Right ventricle myocardium inferior (tissue), 1 donor: ENCODE results near the gene UNC5A. TPM values are rescaled to one million over a fixed set of nuclear protein-coding genes. Genes with fewer than 3 reads are reported as not detected.

ENCODE experiments used
- ATAC-seq: fragments of 200-7000 bp; cut with Tn5 transposase; one replicate; pipeline ENCODE4 v1.9.1; 2020; ENCODE audit warnings: mild to moderate bottlenecking, moderate library complexity
- DNase-seq: peaks from one replicate; pipeline ENCODE4 v3.0.0; 2021; ENCODE audit errors: missing footprints
- intact Hi-C: fragments of 100-400 bp; cut with DNase I; formaldehyde crosslinking; loops from one replicate; pipeline ENCODE4 v1.11.0; 2022
- total RNA-seq: library from RNA; stranded (reverse); fragmentation: NEBNext Ultra II Directional; extraction: Animal tissue kit (Norgen Biotek cat#: 25700); gene quantifications from one replicate; pipeline ENCODE4 v1.2.1, GENCODE V29; 2021
- donor health status: DM: no; HTN: yes; CAD: no; lungs with severe emphysema.

UNC5A gene
- total RNA-seq, 1 donor from 2014 or later = 0.08 TPM

DNA sequence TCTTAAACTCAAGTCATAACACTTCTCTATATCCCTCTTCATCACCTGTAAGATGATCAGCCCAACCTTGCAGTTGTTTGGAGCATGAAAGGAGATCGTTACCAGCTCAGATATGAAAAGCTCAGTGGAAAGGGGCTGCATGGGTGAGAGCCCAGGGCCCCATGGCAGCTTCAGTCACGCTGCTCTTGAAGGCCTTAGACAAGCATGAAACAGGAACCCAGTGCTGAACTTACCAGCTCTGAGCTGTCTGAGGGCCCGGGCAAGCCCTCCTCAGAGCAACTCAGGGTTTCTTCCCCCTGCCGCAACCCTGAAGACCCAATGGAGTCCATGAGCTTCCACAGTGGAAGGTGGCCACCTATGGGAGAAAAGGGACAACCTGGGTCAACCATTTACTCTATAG, 85.5 kb downstream of the UNC5A start:
- intact Hi-C loops = no loop called here
- DNase-seq (peak; percentile 64), ATAC-seq (no peak)

- intact Hi-C loops = no loop called here
- ATAC-seq = no peak
- DNase-seq = no peak
Observed at GRCh38 chr5:176897263-176897662, 86.9 kb downstream of the UNC5A start.

DNA sequence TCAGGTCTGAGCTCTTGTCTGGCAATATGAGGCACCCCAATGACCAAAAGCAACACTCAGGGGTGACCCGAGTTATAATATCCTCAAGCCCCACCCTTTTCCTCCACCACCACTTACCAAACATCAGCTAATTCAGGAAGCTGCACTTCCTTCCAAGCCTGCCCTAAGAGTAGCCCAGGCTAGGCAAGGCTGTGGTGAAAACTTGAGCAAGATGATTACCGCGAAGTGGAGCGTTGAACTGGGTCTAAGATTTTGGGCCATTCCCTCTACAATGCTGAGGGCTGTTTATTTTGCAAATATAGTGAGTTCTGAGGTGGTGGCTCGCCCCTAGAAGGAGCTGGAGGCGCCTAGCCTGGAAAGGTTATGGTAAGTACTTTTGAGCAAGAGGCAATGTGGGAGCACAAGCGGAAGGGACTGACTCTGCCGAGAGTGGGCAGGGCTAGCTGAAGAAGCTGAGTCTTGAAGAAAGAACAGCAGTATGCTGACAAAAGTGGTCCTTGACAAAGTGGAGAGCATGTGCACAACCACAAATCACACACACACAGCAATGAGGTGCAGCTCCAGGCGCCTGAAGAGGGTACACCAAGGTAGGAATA, 89.0 kb downstream of the UNC5A start, which contains the start of gene HK3:
Gene HK3, minus strand, starts transcription at position 51 of the 596 bp plus-strand sequence. CDS start 3,187 bp downstream, outside the sequence.
- peak; percentile 60 for DNase-seq
- intact Hi-C loops = no loop called here
- ATAC-seq = peak; percentile 61

DNA sequence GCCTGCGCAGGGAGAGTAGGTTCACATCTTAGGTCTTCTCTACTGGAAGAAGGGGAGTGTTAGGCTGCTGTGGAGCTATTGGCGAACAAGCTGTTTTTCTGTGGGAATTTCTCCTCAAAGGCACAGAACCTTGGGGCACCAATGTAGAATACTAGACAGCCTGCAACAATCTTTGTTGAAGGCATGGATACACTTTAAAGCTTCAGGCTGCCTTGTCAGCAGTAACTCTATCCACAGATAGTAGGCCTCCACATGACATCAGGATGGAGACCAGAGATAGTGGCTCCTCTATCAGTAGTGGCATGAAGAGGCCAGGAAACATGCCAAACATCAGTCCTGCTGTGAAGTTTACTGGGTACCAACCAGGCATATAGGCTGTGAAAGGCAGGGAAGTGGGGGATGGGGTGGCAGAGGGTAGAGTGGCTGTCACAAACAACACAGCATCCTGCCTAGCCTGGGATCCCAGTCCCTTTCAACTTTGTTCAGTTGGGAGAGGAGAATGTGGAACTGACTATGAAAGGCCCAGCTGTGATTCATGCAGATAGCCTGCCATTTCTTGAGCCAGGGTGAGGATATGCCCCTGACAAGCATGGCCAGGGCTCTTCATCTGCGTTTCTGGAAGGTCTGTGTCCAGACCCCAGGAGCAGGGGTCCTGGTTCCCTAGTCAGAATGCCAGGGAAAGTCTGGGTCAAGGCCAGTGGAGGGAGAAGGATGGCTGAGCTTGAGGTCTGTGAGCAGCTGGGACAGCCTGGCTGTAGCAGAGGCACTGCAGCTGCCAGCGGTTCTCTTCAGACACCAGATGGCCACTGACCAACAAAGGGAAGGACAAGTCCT, 89.8 kb downstream of the UNC5A start:
- DNase-seq (no peak), ATAC-seq (no peak)
- intact Hi-C loops = no loop called here

- no peak for ATAC-seq
- intact Hi-C loops = no loop called here
- no peak for DNase-seq
Observed at GRCh38 chr5:176900780-176901204, 90.4 kb downstream of the UNC5A start.

- no peak for ATAC-seq
- intact Hi-C loops = no loop called here
- no peak for DNase-seq
Observed at GRCh38 chr5:176901260-176902101, 91.1 kb downstream of the UNC5A start.

DNA sequence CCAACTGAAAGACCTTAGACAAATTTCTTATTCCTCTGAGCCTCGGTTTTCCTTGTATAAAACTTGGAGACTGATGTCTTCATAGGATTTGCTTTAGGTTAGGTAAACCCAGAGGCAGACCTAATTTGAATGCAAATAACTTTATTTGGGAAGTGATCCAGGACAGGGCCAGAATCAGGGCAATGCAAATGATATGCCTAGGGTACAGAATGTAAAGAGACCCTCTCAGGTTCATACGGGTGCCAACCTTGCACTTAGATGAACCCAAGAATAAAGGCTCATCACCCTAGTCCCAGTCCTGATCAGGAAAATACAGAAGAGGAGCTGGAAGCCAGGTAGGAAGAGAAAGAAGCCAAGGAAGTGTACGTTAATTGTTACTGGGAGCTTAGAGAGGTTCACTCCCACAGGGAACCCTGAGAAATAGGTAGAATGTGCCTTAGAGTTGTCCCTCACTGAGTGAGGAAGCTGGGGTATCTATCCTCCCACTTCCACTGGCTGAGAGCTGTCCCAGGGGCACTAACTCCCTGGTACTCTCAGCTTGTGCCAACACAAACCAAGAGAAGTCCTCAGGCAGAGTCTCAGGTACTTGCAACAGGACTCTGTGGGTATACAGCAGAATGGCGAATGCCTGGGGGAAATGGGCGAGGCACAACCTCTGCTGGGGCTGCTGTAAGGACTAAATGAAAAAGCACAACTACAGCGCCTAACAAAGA, 91.9 kb downstream of the UNC5A start:
- no peak for DNase-seq
- intact Hi-C loops = no loop called here
- ATAC-seq = no peak

- DNase-seq = no peak
- no peak for ATAC-seq
- intact Hi-C loops = no loop called here
Observed at GRCh38 chr5:176902911-176903664, 92.7 kb downstream of the UNC5A start.

- intact Hi-C loops = no loop called here
- no peak for ATAC-seq
- no peak for DNase-seq
Observed at GRCh38 chr5:176904276-176904675, 93.9 kb downstream of the UNC5A start.

DNA sequence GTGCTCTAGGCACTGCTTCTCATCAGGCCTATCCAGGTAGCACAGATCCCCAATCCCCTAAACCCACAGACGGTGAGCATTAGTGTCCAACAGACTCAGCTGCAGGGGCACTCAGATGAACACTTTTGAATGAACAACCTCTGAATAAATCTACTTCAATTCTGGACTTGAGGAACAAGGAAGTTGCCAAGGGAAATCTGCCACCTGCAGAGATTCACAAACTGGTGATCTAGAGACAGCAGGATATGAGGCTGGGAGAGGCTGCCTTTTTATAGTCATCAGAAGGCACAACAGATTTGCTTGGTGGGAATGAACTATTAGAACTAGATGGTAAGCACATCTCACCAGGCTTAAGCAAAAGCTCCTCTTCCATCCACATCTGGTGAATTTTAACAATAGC, 95.8 kb downstream of the UNC5A start:
- intact Hi-C loops = no loop called here
- DNase-seq = no peak
- ATAC-seq = no peak

DNA sequence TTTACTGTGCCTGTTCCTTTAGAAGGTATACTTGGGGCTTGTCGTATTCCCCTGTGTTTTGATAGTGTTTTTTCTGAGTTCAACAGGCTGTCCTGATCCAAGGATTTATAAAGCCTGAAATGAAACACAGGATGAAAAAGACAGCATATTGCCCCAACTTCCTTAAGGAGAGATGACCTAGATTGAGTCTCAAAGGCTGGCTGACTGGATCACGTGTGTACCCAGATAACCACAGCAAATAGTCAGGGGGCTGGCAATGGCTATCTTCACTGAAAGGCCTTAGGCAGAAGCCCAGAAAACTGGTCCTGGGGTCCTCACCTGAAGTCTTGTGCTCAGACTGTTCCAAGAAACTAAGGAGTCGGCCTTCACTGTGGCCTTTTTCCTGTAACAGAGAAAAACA, 96.4 kb downstream of the UNC5A start:
- DNase-seq = no peak
- intact Hi-C loops = no loop called here
- no peak for ATAC-seq

GRCh38 chr5:176908675-176909368, 98.5 kb downstream of the UNC5A start:
- intact Hi-C loops = no loop called here
- no peak for DNase-seq
- ATAC-seq = no peak

GRCh38 chr5:176912115-176912514, 101.8 kb downstream of the UNC5A start:
- ATAC-seq (no peak), DNase-seq (no peak)
- intact Hi-C loops = no loop called here

DNA sequence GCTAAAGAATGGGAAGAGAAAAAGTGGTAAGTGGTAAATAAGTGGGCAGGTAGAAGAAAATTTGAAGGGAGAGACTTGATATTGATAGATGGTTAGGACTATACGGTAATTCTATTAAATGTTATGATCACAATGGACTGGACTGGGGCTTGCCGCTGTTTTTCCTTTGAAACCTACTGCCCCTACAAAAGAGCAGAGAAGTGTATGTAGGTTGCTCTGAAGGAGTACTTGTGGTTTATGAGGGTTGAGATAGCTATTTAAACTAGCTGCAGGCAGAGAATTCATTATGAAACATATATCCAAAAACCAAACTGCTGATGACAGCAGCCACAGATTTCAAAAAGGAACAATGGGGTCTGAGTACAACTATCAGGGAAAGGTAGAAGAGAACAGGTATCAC, 105.5 kb downstream of the UNC5A start:
- intact Hi-C loops = no loop called here
- ATAC-seq = no peak
- DNase-seq = no peak

DNA sequence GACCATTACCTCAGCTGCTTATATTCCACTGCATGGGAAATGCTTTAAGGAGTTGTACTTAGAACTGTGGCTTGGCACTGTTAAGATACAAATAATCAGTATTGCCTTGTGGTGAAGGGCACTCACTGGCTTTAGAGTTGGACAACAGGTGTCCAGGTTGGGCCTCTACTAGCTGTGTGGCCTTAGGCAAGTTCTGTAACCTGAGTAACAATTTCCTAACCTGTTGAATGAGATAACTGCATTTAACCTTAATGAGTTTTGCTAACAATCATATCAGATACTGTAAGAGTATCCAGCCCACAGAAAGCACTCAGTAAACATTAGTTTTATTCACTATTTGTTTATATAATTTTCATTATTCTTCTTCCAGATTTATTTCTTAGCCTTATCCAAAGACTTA, 106.0 kb downstream of the UNC5A start:
- DNase-seq = no peak
- ATAC-seq = no peak
- intact Hi-C loops = no loop called here

DNA sequence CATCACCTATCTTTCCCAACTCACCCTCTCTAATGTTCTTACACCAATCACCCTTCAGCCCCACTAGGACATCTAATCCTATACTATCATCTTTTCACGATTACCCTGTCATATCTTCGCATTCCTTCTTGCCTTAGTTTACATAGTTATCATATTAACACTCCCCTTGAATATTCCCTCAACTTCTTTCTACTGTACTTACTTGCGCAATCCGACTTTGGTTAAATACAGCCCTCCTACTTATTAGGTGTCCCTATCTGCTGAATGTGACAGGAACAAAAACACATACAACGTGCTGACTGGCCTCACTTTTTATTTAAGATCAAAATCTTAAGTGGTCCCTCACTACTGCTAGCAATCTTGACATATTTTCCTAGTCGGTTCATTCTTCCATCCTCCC, 108.3 kb downstream of the UNC5A start:
- intact Hi-C loops = no loop called here
- no peak for ATAC-seq
- DNase-seq = no peak

DNA sequence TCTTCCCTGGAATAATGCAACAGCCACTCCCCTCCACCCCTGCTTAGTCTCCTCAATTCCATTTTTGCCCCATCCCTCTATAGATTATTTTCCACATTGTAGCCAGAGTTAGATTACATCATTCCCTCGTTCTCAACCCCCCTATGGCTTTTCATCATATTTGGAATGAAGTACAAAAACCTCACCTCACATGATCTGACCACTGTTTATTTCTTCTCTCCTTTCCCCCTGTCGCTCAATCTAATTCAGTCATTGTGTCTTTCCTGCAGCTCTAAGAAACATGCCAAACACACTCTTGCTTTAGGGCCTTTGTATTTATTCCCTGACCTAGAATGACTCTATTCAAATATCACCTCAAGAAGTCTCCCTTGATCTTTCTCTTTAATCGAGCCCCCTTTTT, 111.4 kb downstream of the UNC5A start:
- intact Hi-C loops = no loop called here
- DNase-seq (no peak), ATAC-seq (no peak)

- ATAC-seq (no peak), DNase-seq (no peak)
- intact Hi-C loops = no loop called here
Observed at GRCh38 chr5:176922817-176923216, 112.5 kb downstream of the UNC5A start.
